DOHH2 (cell line): Measurements from ENCODE around the gene KDR.

ENCODE experiments used
- H3F3A ChIP-seq: fragments of 200-600 bp; sonication (generic), shearing (Covaris generic); 2 replicates; pipeline ENCODE4 v1.6.0; 2016; ENCODE audit warnings: antibody characterized with exemption, mild to moderate bottlenecking; ENCODE audit not compliant: control insufficient read depth, insufficient read depth
- H3K27ac ChIP-seq: fragments of 200-600 bp; sonication (generic); 2 replicates; pipeline ENCODE4 v1.5.1; 2014; ENCODE audit warnings: low read depth, mild to moderate bottlenecking, low read length, moderate library complexity
- H3K27me3 ChIP-seq: fragments of 200-600 bp; sonication (generic); 2 replicates; pipeline ENCODE4 v1.6.1; 2014; ENCODE audit warnings: mild to moderate bottlenecking, low read length, mixed read lengths; ENCODE audit not compliant: control insufficient read depth
- H3K36me3 ChIP-seq: fragments of 200-600 bp; sonication (generic); 2 replicates; pipeline ENCODE4 v1.6.1; 2014; ENCODE audit warnings: mild to moderate bottlenecking, low read length, moderate library complexity, mixed read lengths; ENCODE audit not compliant: control insufficient read depth
- H3K4me1 ChIP-seq: fragments of 200-600 bp; sonication (generic); 2 replicates; pipeline ENCODE4 v1.6.1; 2014; ENCODE audit warnings: mild to moderate bottlenecking, low read length, mixed read lengths; ENCODE audit not compliant: control insufficient read depth
- H3K4me2 ChIP-seq: fragments of 200-600 bp; sonication (generic); 2 replicates; pipeline ENCODE4 v1.6.0; 2014; ENCODE audit warnings: mild to moderate bottlenecking, low read length, moderate library complexity
- H3K4me3 ChIP-seq: fragments of 200-600 bp; sonication (generic); 2 replicates; pipeline ENCODE4 v1.5.1; 2014; ENCODE audit warnings: mild to moderate bottlenecking, low read length, mixed read lengths
- H3K79me2 ChIP-seq: fragments of 200-600 bp; sonication (generic); 2 replicates; pipeline ENCODE4 v1.6.1; 2014; ENCODE audit warnings: mild to moderate bottlenecking, low read length, mixed read lengths; ENCODE audit not compliant: control insufficient read depth
- H3K9me2 ChIP-seq: fragments of 200-600 bp; sonication (generic); replicated peaks from 2 replicates; pipeline ENCODE4 v1.6.1; 2014; ENCODE audit warnings: mild to moderate bottlenecking, low read length, mixed read lengths; ENCODE audit not compliant: control insufficient read depth
- H3K9me3 ChIP-seq: fragments of 200-600 bp; sonication (generic); 2 replicates; pipeline ENCODE4 v1.6.1; 2014; ENCODE audit warnings: antibody characterized with exemption, low read length, mixed read lengths; ENCODE audit not compliant: control insufficient read depth, insufficient read depth
- H4K20me1 ChIP-seq: fragments of 200-600 bp; sonication (generic); 2 replicates; pipeline ENCODE4 v1.6.0; 2014; ENCODE audit warnings: low read depth, mild to moderate bottlenecking, antibody characterized with exemption, low read length, moderate library complexity; ENCODE audit not compliant: control insufficient read depth, insufficient read depth
- CTCF ChIP-seq: fragments of 200-600 bp; sonication (generic); IDR thresholded peaks from one replicate; pipeline ENCODE4 v1.5.1; 2014; ENCODE audit warnings: antibody characterized with exemption, mild to moderate bottlenecking, low read depth, low read length; ENCODE audit not compliant: poor library complexity, severe bottlenecking
- EZH2phosphoT487 ChIP-seq: fragments of 200-600 bp; sonication (generic); IDR thresholded peaks from 2 replicates; pipeline ENCODE4 v1.6.1; 2017; ENCODE audit warnings: borderline replicate concordance, mild to moderate bottlenecking, antibody characterized with exemption, low read length, moderate library complexity, mixed read lengths

KDR gene

GRCh38 chr4:55125763-55126541 lies 557 bp upstream of the KDR start:
- Histone ChIP-seq H3K9me3 (no peaks in the 10 kb centered on the region; the same call in 1 of the 2 replicates), H3K27ac (no peak overlapping the region), H3K4me2 (no peak overlapping the region), H3K27me3 (no peaks in the 10 kb centered on the region), H3F3A (no peaks in the 10 kb centered on the region), H4K20me1 (no peaks in the 10 kb centered on the region), H3K4me1 (no peaks in the 10 kb centered on the region), H3K79me2 (no peaks in the 10 kb centered on the region), H3K36me3 (no peaks in the 10 kb centered on the region), H3K9me2 (no peaks in the 10 kb centered on the region), H3K4me3 (no peak overlapping the region)
- TF ChIP-seq CTCF (no peak), EZH2phosphoT487 (no peak)

- Histone ChIP-seq H3K4me1 (no peaks in the 10 kb centered on the region), H3K27ac (no peak overlapping the region), H4K20me1 (no peaks in the 10 kb centered on the region), H3K4me3 (no peak overlapping the region), H3K4me2 (no peak overlapping the region), H3K27me3 (no peaks in the 10 kb centered on the region), H3K79me2 (no peaks in the 10 kb centered on the region), H3K9me3 (no peaks in the 10 kb centered on the region; the same call in 1 of the 2 replicates), H3K9me2 (no peaks in the 10 kb centered on the region), H3K36me3 (no peaks in the 10 kb centered on the region), H3F3A (no peaks in the 10 kb centered on the region)
- TF ChIP-seq CTCF (no peak), EZH2phosphoT487 (no peak)
Observed at GRCh38 chr4:55124322-55125076, 896 bp downstream of the KDR start.

GRCh38 chr4:55123791-55124190 lies 1.6 kb downstream of the KDR start:
- no peaks in the 10 kb centered on the region for H3K36me3 ChIP-seq
- no peaks in the 10 kb centered on the region for H3F3A ChIP-seq
- H3K4me2 ChIP-seq = no peak overlapping the region
- H3K4me1 ChIP-seq = no peaks in the 10 kb centered on the region
- H4K20me1 ChIP-seq = no peaks in the 10 kb centered on the region
- TF ChIP-seq CTCF (no peak), EZH2phosphoT487 (no peak)
- H3K9me2 ChIP-seq = no peaks in the 10 kb centered on the region
- H3K27me3 ChIP-seq = no peaks in the 10 kb centered on the region
- H3K27ac ChIP-seq = no peak overlapping the region
- no peak overlapping the region for H3K4me3 ChIP-seq
- H3K9me3 ChIP-seq = no peaks in the 10 kb centered on the region; the same call in 1 of the 2 replicates
- no peaks in the 10 kb centered on the region for H3K79me2 ChIP-seq
